ENCODE measurements around the gene EZR.

The EZR gene

GRCh38 chr6:158847012-158847529 lies 27.9 kb upstream of the EZR start:
- no peak for DNase-seq
- H3K4ac ChIP-seq (ENCODE audit: low read depth, low read length) = no peak overlapping the region
- WGBS (ENCODE audit: extremely low coverage, insufficient coverage, insufficient read length) = no CpG with 5 or more reads among the region's 11 CpGs
- no peak overlapping the region for H3K4me3 ChIP-seq (ENCODE audit: low read depth, low read length)
- H2BK120ac ChIP-seq (ENCODE audit: insufficient read depth, low read length, poor library complexity) = no peak overlapping the region
- no peaks in the 10 kb centered on the region for H3K9me3 ChIP-seq (ENCODE audit: insufficient read depth, low read depth, low read length)
- no peak overlapping the region for H4K8ac ChIP-seq (ENCODE audit: low read depth, low read length)
- H2BK12ac ChIP-seq (ENCODE audit: low read length) = peak overlapping the region; percentile 77
- peak overlapping the region; percentile 34 for H3K14ac ChIP-seq (ENCODE audit: low read length)
- no peaks in the 10 kb centered on the region for H3K27me3 ChIP-seq (ENCODE audit: insufficient read depth, low read length)
- H3K27ac ChIP-seq (ENCODE audit: low read depth, low read length) = no peak overlapping the region
- peaks cover 9% of the 10 kb centered on the region for H3K79me1 ChIP-seq (ENCODE audit: low read length)
- H4K12ac ChIP-seq (ENCODE audit: low read depth, low read length) = no peak overlapping the region
- H4K91ac ChIP-seq (ENCODE audit: low read depth, low read length) = peak overlapping the region; percentile 50
- H2BK5ac ChIP-seq (ENCODE audit: low read depth, low read length, poor library complexity) = no peak overlapping the region
- no peak overlapping the region for H2AFZ ChIP-seq (ENCODE audit: insufficient read depth, low read length, poor library complexity)
- no peaks in the 10 kb centered on the region for H3K36me3 ChIP-seq (ENCODE audit: control insufficient read depth in 1 of 2, insufficient read depth in 2 of 2, low read length in 2 of 2)
- no peak overlapping the region for H3K18ac ChIP-seq (ENCODE audit: low read length)
- peak overlapping the region; percentile 75 for H2AK5ac ChIP-seq (ENCODE audit: low read length)
- no peak overlapping the region for H3K9ac ChIP-seq (ENCODE audit: low read length)
- H3K4me1 ChIP-seq (ENCODE audit: control insufficient read depth in 1 of 2, insufficient read depth in 2 of 2, low read length in 2 of 2) = peaks cover 5 to 11% of the 10 kb centered on the region in 2 experiments
- no peak overlapping the region for H3K4me2 ChIP-seq (ENCODE audit: low read length)
- H3K23ac ChIP-seq (ENCODE audit: low read length) = no peak overlapping the region
- H3K79me2 ChIP-seq (ENCODE audit: control insufficient read depth, insufficient read depth, low read length, poor library complexity) = no peaks in the 10 kb centered on the region

- Histone ChIP-seq H3K79me2 (ENCODE audit: control insufficient read depth, insufficient read depth, low read length, poor library complexity) (no peaks in the 10 kb centered on the region), H3K18ac (ENCODE audit: low read length) (no peak overlapping the region), H4K12ac (ENCODE audit: low read depth, low read length) (no peak overlapping the region), H3K27ac (ENCODE audit: low read depth, low read length) (no peak overlapping the region), H3K4me3 (ENCODE audit: low read depth, low read length) (no peak overlapping the region), H3K23ac (ENCODE audit: low read length) (no peak overlapping the region), H2BK12ac (ENCODE audit: low read length) (no peak overlapping the region), H4K8ac (ENCODE audit: low read depth, low read length) (no peak overlapping the region), H2BK120ac (ENCODE audit: insufficient read depth, low read length, poor library complexity) (no peak overlapping the region), H2AFZ (ENCODE audit: insufficient read depth, low read length, poor library complexity) (no peak overlapping the region), H3K36me3 (ENCODE audit: control insufficient read depth in 1 of 2, insufficient read depth in 2 of 2, low read length in 2 of 2) (no peaks in the 10 kb centered on the region), H2BK5ac (ENCODE audit: low read depth, low read length, poor library complexity) (no peak overlapping the region), H3K9ac (ENCODE audit: low read length) (no peak overlapping the region), H3K14ac (ENCODE audit: low read length) (no peak overlapping the region), H3K27me3 (ENCODE audit: insufficient read depth, low read length) (no peaks in the 10 kb centered on the region), H3K4me1 (ENCODE audit: control insufficient read depth in 1 of 2, insufficient read depth in 2 of 2, low read length in 2 of 2) (peaks cover 1 to 3% of the 10 kb centered on the region in 2 experiments), H3K4ac (ENCODE audit: low read depth, low read length) (no peak overlapping the region), H3K9me3 (ENCODE audit: insufficient read depth, low read depth, low read length) (peaks cover 1% of the 10 kb centered on the region), H3K79me1 (ENCODE audit: low read length) (peaks cover 12% of the 10 kb centered on the region), H3K4me2 (ENCODE audit: low read length) (no peak overlapping the region), H4K91ac (ENCODE audit: low read depth, low read length) (no peak overlapping the region), H2AK5ac (ENCODE audit: low read length) (no peak overlapping the region)
- WGBS (ENCODE audit: extremely low coverage, insufficient coverage, insufficient read length) = no CpG with 5 or more reads among the region's 10 CpGs
- peak; percentile 72 to 83 for DNase-seq
Observed at GRCh38 chr6:158843751-158844683, 24.8 kb upstream of the EZR start.

GRCh38 chr6:158841358-158841757 lies 22.2 kb upstream of the EZR start:
- H2BK5ac ChIP-seq (ENCODE audit: low read depth, low read length, poor library complexity) = no peak overlapping the region
- H3K14ac ChIP-seq (ENCODE audit: low read length) = no peak overlapping the region
- no peak overlapping the region for H3K18ac ChIP-seq (ENCODE audit: low read length)
- H3K36me3 ChIP-seq (ENCODE audit: control insufficient read depth in 1 of 2, insufficient read depth in 2 of 2, low read length in 2 of 2) = no peaks in the 10 kb centered on the region
- no peak overlapping the region for H3K4me3 ChIP-seq (ENCODE audit: low read depth, low read length)
- H4K91ac ChIP-seq (ENCODE audit: low read depth, low read length) = no peak overlapping the region
- no peak overlapping the region for H4K12ac ChIP-seq (ENCODE audit: low read depth, low read length)
- H3K4ac ChIP-seq (ENCODE audit: low read depth, low read length) = no peak overlapping the region
- no peak overlapping the region for H3K9ac ChIP-seq (ENCODE audit: low read length)
- H2AK5ac ChIP-seq (ENCODE audit: low read length) = no peak overlapping the region
- peaks cover 12 to 13% of the 10 kb centered on the region in 2 experiments for H3K4me1 ChIP-seq (ENCODE audit: control insufficient read depth in 1 of 2, insufficient read depth in 2 of 2, low read length in 2 of 2)
- no peaks in the 10 kb centered on the region for H3K79me2 ChIP-seq (ENCODE audit: control insufficient read depth, insufficient read depth, low read length, poor library complexity)
- H2AFZ ChIP-seq (ENCODE audit: insufficient read depth, low read length, poor library complexity) = no peak overlapping the region
- H3K4me2 ChIP-seq (ENCODE audit: low read length) = no peak overlapping the region
- no peaks in the 10 kb centered on the region for H3K27me3 ChIP-seq (ENCODE audit: insufficient read depth, low read length)
- H2BK12ac ChIP-seq (ENCODE audit: low read length) = no peak overlapping the region
- H4K8ac ChIP-seq (ENCODE audit: low read depth, low read length) = no peak overlapping the region
- H3K23ac ChIP-seq (ENCODE audit: low read length) = no peak overlapping the region
- no peak overlapping the region for H2BK120ac ChIP-seq (ENCODE audit: insufficient read depth, low read length, poor library complexity)
- no CpG with 5 or more reads among the region's 3 CpGs for WGBS (ENCODE audit: extremely low coverage, insufficient coverage, insufficient read length)
- no peak for DNase-seq
- peaks cover 1% of the 10 kb centered on the region for H3K9me3 ChIP-seq (ENCODE audit: insufficient read depth, low read depth, low read length)
- H3K27ac ChIP-seq (ENCODE audit: low read depth, low read length) = no peak overlapping the region
- peaks cover 17% of the 10 kb centered on the region for H3K79me1 ChIP-seq (ENCODE audit: low read length)

DNA sequence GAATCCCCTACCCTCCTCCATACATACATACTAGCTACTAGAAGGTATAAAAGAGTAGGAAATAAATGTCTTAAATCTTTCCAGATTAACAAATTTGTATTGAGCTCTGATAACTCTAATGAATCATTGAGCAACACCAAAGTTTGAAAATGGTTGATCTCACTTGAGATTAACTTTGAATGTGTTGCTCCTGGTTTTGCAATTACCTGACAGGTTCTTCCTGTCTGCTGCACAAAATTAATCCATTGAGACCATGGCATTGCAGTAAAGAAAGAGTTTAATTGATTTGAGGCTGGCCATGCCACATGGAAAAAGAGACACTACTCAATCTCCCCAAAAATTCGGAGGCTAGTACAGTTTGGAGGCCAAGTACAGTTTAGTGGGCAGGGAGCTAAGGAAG lies 21.3 kb upstream of the EZR start:
- no peaks in the 10 kb centered on the region for H3K36me3 ChIP-seq (ENCODE audit: control insufficient read depth in 1 of 2, insufficient read depth in 2 of 2, low read length in 2 of 2)
- H3K79me1 ChIP-seq (ENCODE audit: low read length) = peaks cover 18% of the 10 kb centered on the region
- H2BK120ac ChIP-seq (ENCODE audit: insufficient read depth, low read length, poor library complexity) = peak overlapping the region; percentile 40
- no peak overlapping the region for H3K9ac ChIP-seq (ENCODE audit: low read length)
- H2BK5ac ChIP-seq (ENCODE audit: low read depth, low read length, poor library complexity) = peak overlapping the region; percentile 41
- WGBS (ENCODE audit: extremely low coverage, insufficient coverage, insufficient read length) = no CpG with 5 or more reads among the region's 1 CpG
- no peak overlapping the region for H3K23ac ChIP-seq (ENCODE audit: low read length)
- H4K8ac ChIP-seq (ENCODE audit: low read depth, low read length) = no peak overlapping the region
- H3K27ac ChIP-seq (ENCODE audit: low read depth, low read length) = peak overlapping the region; percentile 27
- H3K9me3 ChIP-seq (ENCODE audit: insufficient read depth, low read depth, low read length) = peaks cover 1% of the 10 kb centered on the region
- H3K4me3 ChIP-seq (ENCODE audit: low read depth, low read length) = no peak overlapping the region
- peak overlapping the region; percentile 68 for H4K91ac ChIP-seq (ENCODE audit: low read depth, low read length)
- peak overlapping the region; percentile 79 for H2BK12ac ChIP-seq (ENCODE audit: low read length)
- peak overlapping the region; percentile 60 for H2AK5ac ChIP-seq (ENCODE audit: low read length)
- DNase-seq = peak in 1 of 2 donors; percentile 75
- no peak overlapping the region for H3K4ac ChIP-seq (ENCODE audit: low read depth, low read length)
- peaks cover 20 to 21% of the 10 kb centered on the region in 2 experiments for H3K4me1 ChIP-seq (ENCODE audit: control insufficient read depth in 1 of 2, insufficient read depth in 2 of 2, low read length in 2 of 2)
- H3K79me2 ChIP-seq (ENCODE audit: control insufficient read depth, insufficient read depth, low read length, poor library complexity) = no peaks in the 10 kb centered on the region
- no peak overlapping the region for H3K4me2 ChIP-seq (ENCODE audit: low read length)
- H3K27me3 ChIP-seq (ENCODE audit: insufficient read depth, low read length) = no peaks in the 10 kb centered on the region
- H4K12ac ChIP-seq (ENCODE audit: low read depth, low read length) = no peak overlapping the region
- no peak overlapping the region for H2AFZ ChIP-seq (ENCODE audit: insufficient read depth, low read length, poor library complexity)
- H3K18ac ChIP-seq (ENCODE audit: low read length) = no peak overlapping the region
- no peak overlapping the region for H3K14ac ChIP-seq (ENCODE audit: low read length)

Measured in trophoblast cell (in vitro differentiated cells and primary cell).